GM12865 (cell line): Measurements from ENCODE around the gene UBC.

Experiments
- DNase-seq: peaks from one replicate; pipeline ENCODE4 v3.0.0; 2010; ENCODE audit warnings: low read depth
- H3K4me3 ChIP-seq: 2 replicates; pipeline ENCODE4 v1.5.1; 2011; ENCODE audit warnings: mild to moderate bottlenecking, low read depth, low read length, control low read depth
- CTCF ChIP-seq: IDR thresholded peaks from 2 replicates; pipeline ENCODE4 v1.5.1; 2011; ENCODE audit warnings: low read length, control low read depth, low read depth, inconsistent platforms; ENCODE audit not compliant: insufficient read depth; ENCODE audit errors: missing control alignments

The UBC gene

GRCh38 chr12:124866883-124867400, 47.5 kb downstream of the UBC start:
- no peak for TF ChIP-seq CTCF
- no peak overlapping the region for H3K4me3 ChIP-seq
- DNase-seq, result no peak

- DNase-seq, result no peak
- no peak overlapping the region for H3K4me3 ChIP-seq
- TF ChIP-seq CTCF, result no peak
Measured at GRCh38 chr12:124866195-124866882, 48.1 kb downstream of the UBC start.

- no peak for TF ChIP-seq CTCF
- DNase-seq, result no peak
- H3K4me3 ChIP-seq, result no peak overlapping the region
Measured at GRCh38 chr12:124865728-124866127, 48.7 kb downstream of the UBC start.

- no peak for DNase-seq
- H3K4me3 ChIP-seq, result peak overlapping the region; percentile 58
- TF ChIP-seq CTCF, result no peak
Measured at GRCh38 chr12:124864326-124864752, 50.1 kb downstream of the UBC start.

GRCh38 chr12:124863416-124864325, 50.8 kb downstream of the UBC start, which contains the start of gene SCARB1:
TSS of gene SCARB1 (minus strand) at chr12:124863864. CDS start at chr12:124863720, 144 bp downstream.
- DNase-seq, result peak; percentile 93
- no peak for TF ChIP-seq CTCF
- peak within 1 kb of the TSS; percentile 87 for H3K4me3 ChIP-seq

GRCh38 chr12:124862768-124863415, 51.6 kb downstream of the UBC start:
- peak; percentile 68 for DNase-seq
- H3K4me3 ChIP-seq, result peak overlapping the region; percentile 87
- TF ChIP-seq CTCF, result no peak
